ENCODE data around the gene BMP7.
"Not testable (repeated sequence)": the region's sequence is repeated elsewhere in the genome, so short reads cannot be mapped to it uniquely, and the experiment has no call there.

The BMP7 gene

GRCh38 chr20:57240581-57241362 is 25.7 kb downstream of the BMP7 start:
- H3K4me3 Mint-ChIP-seq, result no peak overlapping the region
- H3K36me3 Mint-ChIP-seq (ENCODE audit: insufficient read depth), result no peaks in the 10 kb centered on the region
- no peaks in the 10 kb centered on the region for H3K9me3 Mint-ChIP-seq
- peaks cover 65% of the 10 kb centered on the region for H3K27me3 Mint-ChIP-seq
- DNase-seq (ENCODE audit: low spot score in 2 of 2), result no peak
- H3K4me1 Mint-ChIP-seq, result no peaks in the 10 kb centered on the region
- no peak for ATAC-seq (replicated peaks; ENCODE audit: extremely low read depth, poor library complexity, severe bottlenecking)
- H3K27ac Mint-ChIP-seq (ENCODE audit: low read depth), result no peak overlapping the region

- not testable (repeated sequence) for H3K4me3 Mint-ChIP-seq; ATAC-seq (replicated peaks; ENCODE audit: extremely low read depth, poor library complexity, severe bottlenecking); H3K36me3 Mint-ChIP-seq (ENCODE audit: insufficient read depth); H3K9me3 Mint-ChIP-seq; H3K4me1 Mint-ChIP-seq; H3K27ac Mint-ChIP-seq (ENCODE audit: low read depth); DNase-seq (ENCODE audit: low spot score in 2 of 2)
- peaks cover 76% of the 10 kb centered on the region for H3K27me3 Mint-ChIP-seq
These were observed 26.7 kb downstream of the BMP7 start for GRCh38 chr20:57239725-57240124.

GRCh38 chr20:57239324-57239723 is 27.1 kb downstream of the BMP7 start:
- H3K4me3 Mint-ChIP-seq; DNase-seq (ENCODE audit: low spot score in 2 of 2); ATAC-seq (replicated peaks; ENCODE audit: extremely low read depth, poor library complexity, severe bottlenecking); H3K9me3 Mint-ChIP-seq; H3K27ac Mint-ChIP-seq (ENCODE audit: low read depth); H3K4me1 Mint-ChIP-seq; H3K36me3 Mint-ChIP-seq (ENCODE audit: insufficient read depth): not testable (repeated sequence)
- peaks cover 77% of the 10 kb centered on the region for H3K27me3 Mint-ChIP-seq

- DNase-seq (ENCODE audit: low spot score in 2 of 2) (no peak), ATAC-seq (replicated peaks; ENCODE audit: extremely low read depth, poor library complexity, severe bottlenecking) (no peak)
- peaks cover 81% of the 10 kb centered on the region for H3K27me3 Mint-ChIP-seq
- H3K9me3 Mint-ChIP-seq, result no peaks in the 10 kb centered on the region
- no peak overlapping the region for H3K27ac Mint-ChIP-seq (ENCODE audit: low read depth)
- H3K4me1 Mint-ChIP-seq, result no peaks in the 10 kb centered on the region
- H3K36me3 Mint-ChIP-seq (ENCODE audit: insufficient read depth), result peaks cover 3% of the 10 kb centered on the region
- no peak overlapping the region for H3K4me3 Mint-ChIP-seq
These were observed 28.4 kb downstream of the BMP7 start for GRCh38 chr20:57238089-57238488.

- no peak for ATAC-seq (replicated peaks; ENCODE audit: extremely low read depth, poor library complexity, severe bottlenecking)
- H3K4me1 Mint-ChIP-seq, result no peaks in the 10 kb centered on the region
- peaks cover 3% of the 10 kb centered on the region for H3K36me3 Mint-ChIP-seq (ENCODE audit: insufficient read depth)
- H3K27ac Mint-ChIP-seq (ENCODE audit: low read depth), result no peak overlapping the region
- no peak for DNase-seq (ENCODE audit: low spot score in 2 of 2)
- no peaks in the 10 kb centered on the region for H3K9me3 Mint-ChIP-seq
- H3K4me3 Mint-ChIP-seq, result no peak overlapping the region
- peaks cover 81% of the 10 kb centered on the region for H3K27me3 Mint-ChIP-seq
These were observed 28.9 kb downstream of the BMP7 start for GRCh38 chr20:57237585-57237953.

GRCh38 chr20:57236813-57237584 is 29.4 kb downstream of the BMP7 start:
- Mint-ChIP-seq H3K27ac (ENCODE audit: low read depth) (no peak overlapping the region), H3K4me3 (no peak overlapping the region), H3K36me3 (ENCODE audit: insufficient read depth) (peaks cover 3% of the 10 kb centered on the region), H3K4me1 (no peaks in the 10 kb centered on the region), H3K27me3 (peaks cover 81% of the 10 kb centered on the region), H3K9me3 (no peaks in the 10 kb centered on the region)
- ATAC-seq (replicated peaks; ENCODE audit: extremely low read depth, poor library complexity, severe bottlenecking), result no peak
- DNase-seq (ENCODE audit: low spot score in 2 of 2), result no peak

GRCh38 chr20:57234556-57235251 is 31.7 kb downstream of the BMP7 start:
- Mint-ChIP-seq H3K27me3 (peaks cover 66% of the 10 kb centered on the region), H3K9me3 (no peaks in the 10 kb centered on the region), H3K4me1 (no peaks in the 10 kb centered on the region), H3K36me3 (ENCODE audit: insufficient read depth) (peaks cover 3% of the 10 kb centered on the region), H3K27ac (ENCODE audit: low read depth) (no peak overlapping the region), H3K4me3 (no peak overlapping the region)
- DNase-seq (ENCODE audit: low spot score in 2 of 2), result no peak
- no peak for ATAC-seq (replicated peaks; ENCODE audit: extremely low read depth, poor library complexity, severe bottlenecking)

GRCh38 chr20:57231951-57232428 is 34.5 kb downstream of the BMP7 start:
- H3K9me3 Mint-ChIP-seq, result no peaks in the 10 kb centered on the region
- DNase-seq (ENCODE audit: low spot score in 2 of 2) (no peak), ATAC-seq (replicated peaks; ENCODE audit: extremely low read depth, poor library complexity, severe bottlenecking) (no peak)
- H3K36me3 Mint-ChIP-seq (ENCODE audit: insufficient read depth), result peaks cover 3% of the 10 kb centered on the region
- H3K27ac Mint-ChIP-seq (ENCODE audit: low read depth), result no peak overlapping the region
- H3K4me1 Mint-ChIP-seq, result no peaks in the 10 kb centered on the region
- peaks cover 40% of the 10 kb centered on the region for H3K27me3 Mint-ChIP-seq
- no peak overlapping the region for H3K4me3 Mint-ChIP-seq

- H3K27me3 Mint-ChIP-seq, result peaks cover 32% of the 10 kb centered on the region
- no peaks in the 10 kb centered on the region for H3K4me1 Mint-ChIP-seq
- H3K36me3 Mint-ChIP-seq (ENCODE audit: insufficient read depth), result peaks cover 3% of the 10 kb centered on the region
- no peak overlapping the region for H3K27ac Mint-ChIP-seq (ENCODE audit: low read depth)
- no peak for DNase-seq (ENCODE audit: low spot score in 2 of 2)
- no peak for ATAC-seq (replicated peaks; ENCODE audit: extremely low read depth, poor library complexity, severe bottlenecking)
- H3K4me3 Mint-ChIP-seq, result no peak overlapping the region
- no peaks in the 10 kb centered on the region for H3K9me3 Mint-ChIP-seq
These were observed 35.3 kb downstream of the BMP7 start for GRCh38 chr20:57231161-57231560.

GRCh38 chr20:57230247-57230646 is 36.2 kb downstream of the BMP7 start:
- no peaks in the 10 kb centered on the region for H3K4me1 Mint-ChIP-seq
- no peak overlapping the region for H3K27ac Mint-ChIP-seq (ENCODE audit: low read depth)
- H3K27me3 Mint-ChIP-seq, result peaks cover 23% of the 10 kb centered on the region
- H3K36me3 Mint-ChIP-seq (ENCODE audit: insufficient read depth), result peaks cover 3% of the 10 kb centered on the region
- DNase-seq (ENCODE audit: low spot score in 2 of 2), result no peak
- no peak for ATAC-seq (replicated peaks; ENCODE audit: extremely low read depth, poor library complexity, severe bottlenecking)
- H3K9me3 Mint-ChIP-seq, result no peaks in the 10 kb centered on the region
- no peak overlapping the region for H3K4me3 Mint-ChIP-seq

GRCh38 chr20:57229490-57229889 is 37.0 kb downstream of the BMP7 start:
- Mint-ChIP-seq H3K4me3 (no peak overlapping the region), H3K4me1 (no peaks in the 10 kb centered on the region), H3K27me3 (peaks cover 16% of the 10 kb centered on the region), H3K36me3 (ENCODE audit: insufficient read depth) (peaks cover 2% of the 10 kb centered on the region), H3K27ac (ENCODE audit: low read depth) (no peak overlapping the region), H3K9me3 (no peaks in the 10 kb centered on the region)
- DNase-seq (ENCODE audit: low spot score in 2 of 2) (no peak), ATAC-seq (replicated peaks; ENCODE audit: extremely low read depth, poor library complexity, severe bottlenecking) (no peak)

- no peaks in the 10 kb centered on the region for H3K36me3 Mint-ChIP-seq (ENCODE audit: insufficient read depth)
- H3K27ac Mint-ChIP-seq (ENCODE audit: low read depth), result no peak overlapping the region
- no peak for DNase-seq (ENCODE audit: low spot score in 2 of 2)
- no peaks in the 10 kb centered on the region for H3K9me3 Mint-ChIP-seq
- H3K4me3 Mint-ChIP-seq, result no peak overlapping the region
- ATAC-seq (replicated peaks; ENCODE audit: extremely low read depth, poor library complexity, severe bottlenecking), result no peak
- peaks cover 20% of the 10 kb centered on the region for H3K27me3 Mint-ChIP-seq
- H3K4me1 Mint-ChIP-seq, result no peaks in the 10 kb centered on the region
These were observed 40.6 kb downstream of the BMP7 start for GRCh38 chr20:57225830-57226229.

Measured in central memory CD8-positive, alpha-beta T cell (primary cell).